ENCODE results near the gene TFEC. TPM values are rescaled to one million over a fixed set of nuclear protein-coding genes. Genes with fewer than 3 reads are reported as not detected.

Gene TFEC
- total and polyA plus RNA-seq, 8 donors: 0.16 to 4.1 (median 0.38) TPM

DNA sequence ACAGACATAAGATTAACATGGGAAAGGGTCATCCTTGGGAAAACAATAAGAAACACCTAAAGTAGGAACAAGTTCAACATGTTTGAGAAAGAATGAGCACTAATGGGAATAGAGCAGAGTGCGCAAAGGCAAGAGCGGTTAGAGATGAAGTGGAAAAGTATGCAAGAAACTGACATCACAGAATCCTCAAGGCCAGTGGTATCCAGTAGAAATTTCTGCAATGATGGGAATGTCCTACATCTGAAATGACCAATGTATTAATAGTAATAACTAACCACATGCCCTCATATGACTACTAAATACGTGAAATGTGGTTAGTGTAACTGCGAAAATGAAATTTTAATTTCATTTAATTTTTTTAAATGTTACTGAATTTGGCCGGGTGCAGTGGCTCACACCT, 54.8 kb downstream of the TFEC start:
- H3K36me3 ChIP-seq: no peaks in the 10 kb centered on the region
- intact Hi-C loops (cut with DNase I): no loop called here
- WGBS, 2 donors: 76 to 78% methylated on average over 5 of the region's 5 CpGs
- ATAC-seq (no peak), FAIRE-seq (no peak), DNase-seq (no peak)
- no peaks in the 10 kb centered on the region for H3K9me3 ChIP-seq
- H3K4me3 ChIP-seq: no peak overlapping the region
- H3K27me3 ChIP-seq: no peaks in the 10 kb centered on the region
- no peak for TF ChIP-seq CTCF (IDR thresholded peaks at IDR 0.05)
- no peak overlapping the region for H3K27ac ChIP-seq
- H3K4me1 ChIP-seq: no peaks in the 10 kb centered on the region

- Histone ChIP-seq H3K27me3 (no peaks in the 10 kb centered on the region), H3K9me3 (no peaks in the 10 kb centered on the region), H3K4me1 (no peaks in the 10 kb centered on the region), H3K36me3 (no peaks in the 10 kb centered on the region), H3K4me3 (no peak overlapping the region), H3K27ac (no peak overlapping the region)
- intact Hi-C loops (cut with DNase I): no loop called here
- FAIRE-seq (no peak), ATAC-seq (no peak), DNase-seq (no peak)
- TF ChIP-seq CTCF (IDR thresholded peaks at IDR 0.05): no peak
- WGBS, 2 donors: 76 to 83% methylated on average over 3 of the region's 3 CpGs
These were observed 57.2 kb downstream of the TFEC start for GRCh38 chr7:115973406-115973805.

- no peak for TF ChIP-seq CTCF (IDR thresholded peaks at IDR 0.05)
- Histone ChIP-seq H3K4me1 (no peaks in the 10 kb centered on the region), H3K27ac (no peak overlapping the region), H3K9me3 (no peaks in the 10 kb centered on the region), H3K27me3 (no peaks in the 10 kb centered on the region), H3K36me3 (no peaks in the 10 kb centered on the region), H3K4me3 (no peak overlapping the region)
- DNase-seq: no peak
- intact Hi-C loops (cut with DNase I): no loop called here
- FAIRE-seq: no peak
- no peak for ATAC-seq
These were observed 59.1 kb downstream of the TFEC start for GRCh38 chr7:115971506-115971905.

DNA sequence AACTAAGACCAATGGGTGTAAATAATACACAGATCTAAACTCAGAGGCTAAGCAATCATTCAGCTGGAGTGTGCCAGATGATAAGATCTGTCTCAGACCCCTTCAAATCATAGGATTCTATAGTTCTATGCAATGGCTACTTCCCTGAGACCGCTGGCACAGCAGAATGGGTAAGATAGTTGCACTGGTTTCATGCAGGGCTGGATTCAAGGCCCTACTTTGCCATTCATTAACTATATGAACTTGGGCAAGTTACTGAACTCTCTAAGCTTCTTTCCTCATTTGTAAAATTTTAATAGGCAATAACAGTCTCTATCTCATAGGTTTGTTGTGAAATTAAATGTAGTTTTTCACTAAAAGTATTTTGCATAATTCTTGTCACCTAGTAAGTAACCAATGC, 62.0 kb downstream of the TFEC start:
- Histone ChIP-seq H3K27ac (no peak overlapping the region), H3K27me3 (no peaks in the 10 kb centered on the region), H3K4me3 (no peak overlapping the region), H3K9me3 (no peaks in the 10 kb centered on the region), H3K4me1 (no peaks in the 10 kb centered on the region), H3K36me3 (no peaks in the 10 kb centered on the region)
- ATAC-seq (no peak), FAIRE-seq (no peak), DNase-seq (no peak)
- intact Hi-C loops (cut with DNase I): no loop called here
- 78 to 86% methylated on average over 1 of the region's 1 CpG for WGBS, 2 donors
- TF ChIP-seq CTCF (IDR thresholded peaks at IDR 0.05): no peak

DNA sequence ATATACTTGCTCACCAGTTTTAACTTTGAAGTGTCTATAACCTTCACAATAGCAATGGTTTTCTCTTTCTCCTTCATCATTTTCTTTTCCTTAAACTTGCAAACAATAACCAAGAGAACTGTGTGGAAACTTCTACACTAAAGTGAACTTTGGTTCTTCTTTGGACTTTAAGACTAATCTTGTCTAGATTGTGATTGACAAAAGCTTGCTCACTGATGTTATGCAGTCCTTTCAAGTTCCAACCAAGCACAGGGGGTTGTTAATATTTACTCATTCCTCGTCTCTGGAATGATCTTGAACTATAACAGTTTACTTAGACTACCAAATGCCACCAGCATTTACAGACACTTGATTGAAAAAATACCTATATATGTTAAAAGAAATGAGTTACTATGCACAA, 62.4 kb downstream of the TFEC start:
- H3K27ac ChIP-seq: no peak overlapping the region
- intact Hi-C loops (cut with DNase I): no loop called here
- no peaks in the 10 kb centered on the region for H3K9me3 ChIP-seq
- H3K27me3 ChIP-seq: no peaks in the 10 kb centered on the region
- TF ChIP-seq CTCF (IDR thresholded peaks at IDR 0.05): no peak
- H3K36me3 ChIP-seq: no peaks in the 10 kb centered on the region
- H3K4me1 ChIP-seq: no peaks in the 10 kb centered on the region
- ATAC-seq: no peak
- H3K4me3 ChIP-seq: no peak overlapping the region
- 17 to 19% methylated on average over 1 of the region's 1 CpG for WGBS, 2 donors
- no peak for DNase-seq
- FAIRE-seq: no peak

Data from pancreas (tissue), 10 donors.